HG03135 (cell line): ENCODE measurements around the gene FCMR.

ENCODE experiments used
- ATAC-seq: cut with Tn5 transposase; IDR thresholded peaks from one replicate; pipeline ENCODE4 v1.9.1; 2021; ENCODE audit warnings: mild to moderate bottlenecking, moderate library complexity; ENCODE audit not compliant: unreplicated experiment

Gene FCMR, protein sequence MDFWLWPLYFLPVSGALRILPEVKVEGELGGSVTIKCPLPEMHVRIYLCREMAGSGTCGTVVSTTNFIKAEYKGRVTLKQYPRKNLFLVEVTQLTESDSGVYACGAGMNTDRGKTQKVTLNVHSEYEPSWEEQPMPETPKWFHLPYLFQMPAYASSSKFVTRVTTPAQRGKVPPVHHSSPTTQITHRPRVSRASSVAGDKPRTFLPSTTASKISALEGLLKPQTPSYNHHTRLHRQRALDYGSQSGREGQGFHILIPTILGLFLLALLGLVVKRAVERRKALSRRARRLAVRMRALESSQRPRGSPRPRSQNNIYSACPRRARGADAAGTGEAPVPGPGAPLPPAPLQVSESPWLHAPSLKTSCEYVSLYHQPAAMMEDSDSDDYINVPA

DNA sequence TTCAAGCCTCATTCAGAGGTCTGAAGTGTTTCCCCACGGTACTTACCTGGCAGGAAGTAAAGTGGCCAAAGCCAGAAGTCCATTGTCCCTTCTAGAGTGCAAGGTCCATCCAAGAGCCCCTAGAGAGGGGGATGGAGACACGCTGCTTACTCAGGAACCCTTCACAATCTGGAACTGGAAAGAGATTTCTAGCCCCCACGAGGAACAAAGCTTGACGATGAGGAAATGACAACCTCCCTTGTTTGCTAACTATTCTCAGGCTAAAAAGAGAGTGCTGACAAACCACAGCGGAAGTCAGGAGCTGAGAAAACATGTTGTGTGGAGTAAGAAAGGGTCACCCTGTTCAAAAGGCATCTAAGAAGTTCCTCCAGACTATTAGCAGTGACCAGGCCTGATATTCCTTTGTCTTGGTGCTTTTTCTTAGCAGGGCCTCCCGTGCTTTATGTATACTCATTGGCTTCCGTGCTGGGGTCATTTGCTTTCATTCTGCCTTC, at the start of gene FCMR:
Gene FCMR, minus strand, starts transcription at position 170 of the 494 bp plus-strand sequence. Its CDS starts 87 bp downstream, at position 83.
- no peak for ATAC-seq

DNA sequence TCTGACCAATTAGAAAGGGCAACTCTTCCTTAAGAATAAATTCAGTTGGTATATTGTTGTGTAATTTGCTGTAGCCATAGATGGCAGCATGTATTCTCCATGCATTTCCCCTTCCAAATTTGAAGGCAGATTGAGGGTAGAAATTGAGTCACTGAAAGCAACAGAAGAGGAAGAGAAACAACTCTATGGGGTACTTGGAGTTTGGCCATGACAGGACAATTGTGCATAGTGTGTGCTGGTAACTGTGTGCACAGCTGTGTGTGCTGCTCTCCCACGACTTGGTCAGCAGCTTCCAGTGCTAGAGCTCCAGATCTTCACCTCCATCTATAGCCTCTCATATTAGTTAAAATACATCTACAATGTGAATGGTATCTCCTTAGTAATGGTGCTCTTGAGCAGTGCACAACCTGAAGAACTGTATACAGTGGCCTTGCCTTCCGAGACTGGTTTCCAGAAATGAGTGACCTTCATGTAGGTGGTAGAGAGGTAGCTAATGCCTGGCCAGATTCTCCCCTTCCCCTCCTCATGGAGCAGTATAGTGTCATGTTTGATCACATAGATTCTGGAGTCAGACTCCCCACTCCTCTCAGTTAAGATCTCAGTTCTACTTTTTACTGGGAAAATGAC, 49.4 kb upstream of the FCMR start:
- ATAC-seq = peak; percentile 51

DNA sequence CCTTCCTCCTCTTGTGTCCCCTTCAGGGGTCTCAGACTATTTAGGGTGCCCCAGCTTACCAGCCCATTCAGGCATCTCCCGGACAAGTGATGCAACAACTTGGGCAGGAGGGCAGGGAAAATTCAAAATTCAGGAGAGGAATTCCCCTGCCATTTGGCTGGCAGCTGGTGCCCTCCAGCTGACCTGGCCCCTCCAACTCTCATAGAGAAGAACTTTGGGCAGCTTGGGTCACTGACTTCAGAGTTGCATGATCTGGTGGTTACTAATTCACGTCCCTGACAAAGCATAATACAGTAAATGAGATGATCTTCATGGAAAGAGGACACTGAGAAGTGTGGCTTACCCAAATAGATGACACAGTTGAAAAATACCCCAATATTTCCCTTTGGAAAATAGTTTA, 48.7 kb upstream of the FCMR start, which contains the start of gene FCAMR:
Gene FCAMR, minus strand, starts transcription at position 15 of the 400 bp plus-strand sequence. CDS start 335 bp downstream, outside the sequence.
- no peak for ATAC-seq

DNA sequence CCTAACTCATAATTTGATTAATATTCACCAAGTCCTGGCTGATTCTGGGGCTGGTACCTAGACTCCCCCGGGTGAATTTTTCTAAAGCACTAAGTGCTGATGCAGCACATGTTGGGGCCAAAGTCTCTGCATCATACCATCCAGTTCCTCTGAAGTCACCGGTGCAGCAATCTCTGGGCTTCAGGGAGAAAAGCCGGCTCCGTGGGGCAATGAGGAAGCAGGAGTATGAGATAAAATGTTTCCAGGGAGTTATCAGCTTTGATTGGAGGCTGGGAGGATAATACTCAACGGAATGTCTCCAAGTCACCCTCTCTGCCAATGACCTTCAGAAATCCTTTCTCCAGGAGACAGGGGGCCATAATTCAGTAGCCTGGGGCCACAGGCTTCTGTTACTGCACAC, 47.3 kb upstream of the FCMR start:
- ATAC-seq = no peak

DNA sequence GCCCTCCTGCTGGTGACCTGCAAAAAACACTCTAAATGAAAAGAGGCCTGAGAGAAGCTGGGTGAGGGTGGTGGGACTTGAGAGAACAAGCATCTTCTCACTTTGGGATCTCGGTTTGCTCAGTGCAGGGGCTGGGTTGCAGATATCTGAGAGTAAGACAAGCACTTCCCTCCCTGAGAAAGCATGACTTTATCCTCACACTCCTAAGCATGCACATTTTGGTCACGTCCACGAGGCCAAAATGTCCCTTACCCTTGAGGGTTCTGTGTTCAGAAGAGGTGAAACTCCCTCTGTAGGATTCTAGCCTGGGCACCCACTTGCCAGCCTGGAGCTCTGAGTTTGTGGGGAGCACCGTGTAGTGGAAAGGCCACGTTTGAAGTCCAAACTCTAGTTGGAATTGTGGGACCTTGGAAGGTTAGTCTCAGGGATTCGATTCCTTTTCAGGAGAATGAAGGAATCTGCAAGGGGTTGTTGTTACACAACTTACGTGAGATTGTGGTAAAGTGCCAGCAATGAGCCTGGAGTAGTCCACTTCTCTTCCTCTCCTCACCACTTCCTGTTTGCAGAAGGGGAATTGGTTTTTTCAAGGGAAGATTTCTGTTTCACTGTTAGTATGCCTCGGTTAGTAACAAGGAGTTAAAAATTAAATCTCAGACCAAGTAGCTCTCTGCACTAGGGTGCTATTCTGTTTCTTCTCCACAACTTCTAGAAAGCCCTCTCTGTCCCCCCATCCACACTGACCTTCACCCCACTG, 45.5 kb upstream of the FCMR start:
- no peak for ATAC-seq

DNA sequence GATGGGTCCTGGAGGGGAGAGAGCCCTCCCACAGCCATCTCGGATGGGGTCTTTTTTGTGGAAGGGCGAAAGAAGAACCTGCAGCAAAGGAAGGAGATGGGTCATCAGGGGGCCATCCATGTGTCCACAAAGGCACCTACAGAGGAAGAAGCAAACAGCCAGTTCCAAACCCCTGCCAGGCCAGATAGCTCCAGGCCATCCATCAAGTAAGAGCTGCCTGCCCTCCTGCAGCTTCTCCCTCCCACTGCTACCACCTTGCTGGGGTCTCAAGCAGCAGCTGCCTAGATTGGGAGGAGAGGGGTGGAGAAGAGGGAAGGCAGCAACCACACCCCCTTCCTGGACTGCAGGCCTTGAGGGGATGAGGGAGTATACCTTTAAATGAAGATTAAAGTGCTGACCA, 44.0 kb upstream of the FCMR start:
- no peak for ATAC-seq

DNA sequence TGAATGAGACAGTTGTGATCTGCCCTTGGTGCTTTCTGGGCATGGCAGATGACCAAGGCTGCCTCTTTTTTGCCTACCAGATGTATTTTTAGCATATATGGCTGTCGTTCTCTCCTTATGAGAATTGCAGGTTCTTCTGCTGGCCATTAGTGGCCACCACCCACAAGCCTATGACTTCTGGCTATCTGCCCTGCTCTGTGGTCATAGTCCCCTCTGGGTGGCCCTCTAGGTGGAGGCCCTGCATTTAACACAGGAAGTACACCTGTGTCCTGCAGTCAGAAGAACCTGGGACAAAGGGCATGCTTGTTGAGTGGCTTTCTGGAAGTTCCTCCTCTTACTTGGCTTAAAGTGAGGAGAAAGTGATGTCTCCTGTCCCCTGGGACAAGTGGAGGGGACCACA, 42.0 kb upstream of the FCMR start:
- no peak for ATAC-seq

DNA sequence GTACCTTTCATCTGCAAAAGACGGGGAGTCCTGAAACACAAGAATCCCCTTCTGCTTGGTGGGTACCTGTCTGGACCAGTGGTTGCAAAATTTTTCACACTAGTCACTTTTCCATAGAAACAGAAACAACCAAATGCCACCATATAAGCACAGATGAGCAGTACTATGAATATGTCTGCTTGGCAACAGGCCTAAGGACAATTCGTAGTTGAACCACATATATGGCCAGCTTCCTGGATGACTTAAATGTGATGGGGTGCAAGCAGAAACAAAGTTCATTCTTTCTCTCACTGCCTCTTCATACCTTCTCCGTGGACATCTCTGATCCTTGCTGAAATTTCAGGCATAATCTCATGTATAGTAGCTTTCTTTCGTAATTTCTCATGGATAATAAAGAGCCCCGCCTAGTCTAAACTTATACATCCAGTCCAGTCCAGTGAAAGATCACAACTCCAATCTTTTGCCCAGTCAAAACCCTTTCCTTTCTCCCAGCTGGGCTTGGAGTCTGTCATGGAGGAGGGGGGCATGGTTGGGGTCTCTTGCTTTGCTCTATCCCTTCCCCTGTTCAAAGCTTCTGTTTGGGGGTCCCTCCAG, 41.5 kb upstream of the FCMR start:
- ATAC-seq = no peak

DNA sequence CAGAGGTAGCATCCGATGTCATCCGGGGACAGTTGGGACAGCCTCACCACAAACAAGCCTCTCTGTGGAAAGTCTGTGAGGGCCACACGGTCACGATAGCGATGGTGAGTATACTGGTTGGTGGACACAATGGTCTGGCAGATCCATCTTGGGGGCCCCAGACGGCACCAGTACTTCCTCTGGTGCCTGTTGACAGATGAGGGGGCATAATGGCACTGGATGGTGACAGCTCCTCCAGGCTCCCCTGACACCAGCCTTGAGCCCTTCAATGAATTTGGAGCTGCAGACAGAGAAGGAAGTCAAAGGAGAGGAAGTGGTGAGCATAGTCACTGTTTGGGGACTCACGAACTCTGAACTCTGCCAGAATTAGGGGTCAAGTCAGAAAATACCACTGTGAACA, 40.5 kb upstream of the FCMR start:
- ATAC-seq = no peak

DNA sequence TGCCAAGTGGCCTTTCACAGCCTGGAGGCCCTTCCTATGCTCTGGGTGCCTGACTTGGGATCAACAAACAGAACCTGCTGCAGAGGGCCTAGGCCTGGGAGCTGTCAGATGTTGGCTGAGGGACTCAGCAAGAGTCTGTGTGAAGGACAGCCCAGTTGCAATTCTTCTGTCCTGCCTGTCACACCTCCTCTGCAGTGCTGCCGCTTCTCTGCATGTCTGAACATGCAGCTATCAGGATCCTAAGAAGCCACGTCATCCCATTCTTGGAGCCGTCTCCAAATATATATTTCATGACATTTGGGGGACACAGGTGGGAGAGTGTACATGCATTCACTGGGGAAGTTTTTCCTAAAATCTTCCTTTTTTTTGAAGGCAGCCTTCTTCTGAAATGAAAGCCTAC, 39.9 kb upstream of the FCMR start:
- no peak for ATAC-seq

DNA sequence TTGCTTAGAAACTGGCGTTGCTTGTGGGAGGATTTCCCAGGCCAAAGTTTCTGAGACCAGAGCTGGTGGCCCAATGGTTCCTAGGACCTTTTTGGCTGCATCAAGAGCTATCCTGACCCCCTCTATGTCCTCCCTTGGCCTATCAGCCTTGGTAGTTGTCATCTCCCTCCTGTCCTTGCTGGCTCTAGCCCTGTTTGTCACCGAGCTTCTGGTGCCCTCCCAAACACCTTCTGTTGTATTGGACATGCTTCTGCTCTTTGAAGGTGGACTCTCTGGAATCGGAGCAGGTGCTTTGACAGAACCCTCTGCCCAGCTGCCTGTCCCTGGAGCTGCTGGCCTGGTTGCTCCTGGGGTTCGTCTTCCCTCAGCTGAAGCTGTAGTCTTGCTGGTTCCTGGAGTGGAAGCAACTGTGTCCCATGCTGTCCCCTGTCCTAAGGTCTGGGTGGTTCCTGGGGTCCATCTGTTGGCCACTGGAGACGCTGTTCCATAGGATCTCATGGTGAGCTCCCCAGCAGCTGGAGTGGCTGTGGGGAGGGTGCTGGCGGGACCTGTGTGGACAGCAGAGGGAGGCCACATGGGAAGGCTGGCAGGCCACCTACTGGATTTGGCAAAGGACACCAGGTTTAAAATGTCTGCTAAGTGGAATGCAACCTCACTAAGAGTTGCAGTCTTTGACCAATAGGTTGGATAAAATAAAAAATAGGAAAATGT, 39.1 kb upstream of the FCMR start:
- ATAC-seq = no peak

DNA sequence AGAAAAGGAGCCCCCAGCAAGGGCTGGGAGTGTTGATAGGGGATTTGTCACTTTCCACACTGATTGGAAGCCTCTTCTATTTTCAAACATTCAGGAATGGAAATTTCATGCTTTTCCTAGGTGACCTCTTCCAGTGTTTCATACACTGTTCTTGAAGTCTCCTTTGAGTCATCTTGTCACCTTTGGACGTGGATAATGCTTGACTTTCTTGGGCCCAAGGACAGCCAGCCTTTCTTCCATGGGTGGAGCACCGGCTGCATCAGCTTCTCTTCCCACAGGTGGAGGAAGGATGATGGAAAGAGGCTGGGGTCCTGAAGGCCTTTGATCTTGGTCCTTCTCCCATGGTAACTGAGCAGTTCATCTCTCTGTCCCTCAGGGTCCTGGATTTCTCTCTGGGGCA, 36.4 kb upstream of the FCMR start:
- ATAC-seq = no peak

DNA sequence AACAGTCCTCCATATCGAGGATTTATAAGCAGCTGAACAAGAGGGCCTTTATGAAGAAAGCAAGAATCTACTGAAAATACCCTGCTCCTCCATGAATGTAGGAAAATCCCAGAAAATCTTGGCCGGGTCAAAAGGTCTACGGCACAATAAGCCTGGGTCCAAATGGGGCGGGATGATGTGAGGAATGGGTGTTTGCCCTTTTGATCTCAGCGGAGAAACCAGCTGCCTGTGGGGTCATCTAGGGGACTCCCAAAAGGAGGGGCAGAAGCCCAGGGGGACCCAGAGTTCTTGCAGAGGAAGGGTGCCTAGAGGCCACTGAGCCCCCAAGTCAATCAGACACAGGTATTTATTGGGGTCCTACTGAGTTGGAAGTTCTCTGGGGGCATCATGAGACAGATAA, 35.9 kb upstream of the FCMR start:
- no peak for ATAC-seq

DNA sequence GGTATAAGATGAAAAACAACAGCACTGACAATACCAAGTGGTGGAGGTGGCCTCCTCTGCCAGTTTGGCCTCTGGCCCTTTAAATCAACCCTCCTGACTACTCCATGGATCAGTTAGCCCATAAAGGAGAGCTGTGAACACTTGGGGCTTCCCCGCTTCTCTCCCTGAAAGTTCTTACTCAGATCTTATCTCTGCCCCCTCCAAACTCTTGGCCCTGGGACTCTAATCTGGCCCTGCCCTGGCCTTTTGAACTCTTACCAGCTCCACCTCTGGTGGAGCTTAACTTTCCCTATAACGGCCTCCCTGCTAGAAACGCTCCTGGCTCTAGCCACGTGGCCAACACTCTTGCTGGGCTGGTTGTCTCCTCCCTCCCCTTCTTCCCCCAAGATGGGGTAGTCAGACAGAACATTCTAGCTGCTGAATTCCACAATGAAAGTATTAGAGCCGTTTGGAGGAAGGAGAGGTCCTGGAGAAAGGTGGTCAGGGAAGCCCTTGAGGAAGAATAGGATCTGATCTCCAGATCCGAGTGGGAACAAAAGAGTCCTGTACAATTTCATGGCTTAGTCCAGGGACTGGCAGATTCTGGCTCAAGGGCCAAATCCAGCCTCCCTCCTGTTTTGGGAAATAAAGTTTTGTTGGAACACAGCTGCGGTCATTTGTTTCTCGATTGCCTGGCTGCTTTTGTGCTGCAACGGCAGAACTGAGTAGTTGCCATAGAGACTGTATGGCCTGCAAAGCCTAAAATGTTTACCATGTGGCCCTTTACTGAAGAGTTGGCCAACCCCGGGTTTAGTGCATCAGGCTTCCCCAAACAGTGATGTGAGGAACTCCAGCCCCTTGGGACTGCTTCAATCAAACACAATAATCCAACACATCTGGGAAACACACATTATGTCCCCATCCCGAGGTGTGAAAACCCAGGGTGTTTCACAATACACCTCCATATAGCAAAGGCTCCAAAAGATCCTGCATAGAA, 34.0 kb upstream of the FCMR start:
- ATAC-seq = no peak

DNA sequence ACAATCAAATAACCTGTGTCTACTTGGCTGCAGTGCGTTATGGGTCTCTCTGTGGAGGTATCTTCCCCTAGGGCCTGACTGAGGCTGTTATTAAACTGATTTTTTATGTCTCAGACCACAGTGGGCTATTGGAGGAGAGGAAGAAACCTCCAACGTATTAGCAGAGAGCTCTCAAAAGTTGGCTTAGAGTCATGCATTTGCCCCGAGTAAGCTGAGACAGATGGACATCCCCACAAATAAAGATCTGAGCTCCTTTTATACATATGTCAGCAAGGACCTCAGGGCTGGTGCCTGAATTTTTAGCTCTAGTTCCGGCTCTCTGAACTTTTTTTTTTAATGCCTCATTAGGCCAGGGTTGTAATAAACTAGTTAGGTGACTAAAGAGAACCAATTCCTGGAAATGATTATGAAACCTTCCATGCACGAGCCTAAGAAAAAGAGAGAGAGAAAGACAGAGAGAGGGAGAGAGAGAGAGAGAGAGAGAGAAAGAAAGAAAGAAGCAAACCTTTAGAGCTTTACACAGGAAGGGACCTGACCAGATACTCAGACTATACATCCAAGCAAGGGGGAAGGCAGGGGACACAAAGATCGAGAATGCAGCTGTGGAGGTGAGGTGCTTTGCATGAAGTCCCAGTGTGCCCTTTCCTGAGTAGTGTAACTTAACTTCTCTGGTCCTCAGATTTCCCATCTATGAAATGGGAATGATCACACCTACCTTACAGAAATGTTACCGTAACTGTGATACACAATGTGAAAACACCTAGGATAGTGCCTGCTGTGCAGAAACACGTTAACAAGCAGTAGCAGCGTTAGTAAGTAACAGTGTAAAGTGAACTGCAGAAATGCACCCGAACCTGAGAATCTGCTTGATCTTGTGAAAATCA, 33.0 kb upstream of the FCMR start:
- no peak for ATAC-seq

DNA sequence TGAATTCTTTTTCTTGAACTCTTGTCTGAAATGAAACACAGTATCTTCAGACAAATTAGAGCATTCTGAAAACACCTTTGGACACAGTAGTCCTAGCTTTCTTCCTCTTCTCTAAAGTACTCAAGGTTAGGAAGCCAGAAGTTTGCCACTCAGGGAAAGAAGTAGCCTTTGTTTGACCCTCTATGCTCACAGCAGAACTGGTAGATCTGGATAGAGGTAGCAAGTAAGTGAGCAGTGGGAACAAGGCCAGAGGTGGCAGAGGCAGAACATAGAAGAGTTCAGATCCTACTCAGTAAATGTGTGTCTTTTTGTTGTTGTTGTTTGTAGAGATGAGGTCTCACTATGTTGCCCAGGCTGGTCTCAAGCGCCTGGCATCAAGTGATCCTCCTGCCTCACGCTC, 31.9 kb upstream of the FCMR start:
- ATAC-seq = no peak

DNA sequence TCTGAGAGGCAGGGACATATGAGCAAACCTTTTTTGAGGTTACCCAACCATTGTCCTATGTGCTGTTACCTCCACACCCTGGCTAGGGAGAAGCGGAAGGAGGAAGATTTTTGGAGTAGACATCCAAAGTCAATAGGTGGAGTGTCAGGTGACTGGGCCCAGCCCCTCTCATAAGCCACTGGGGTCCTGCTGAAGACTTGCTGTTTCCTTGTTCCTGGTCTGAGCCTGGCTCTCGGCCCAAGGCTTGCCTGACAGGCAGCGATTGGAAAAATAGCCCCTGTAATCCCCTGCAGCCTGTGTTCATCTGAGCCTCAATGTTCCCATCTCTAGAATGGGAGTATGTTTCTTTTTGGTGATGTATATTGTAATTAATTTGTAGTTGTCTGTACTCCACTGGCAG, 31.4 kb upstream of the FCMR start:
- no peak for ATAC-seq

DNA sequence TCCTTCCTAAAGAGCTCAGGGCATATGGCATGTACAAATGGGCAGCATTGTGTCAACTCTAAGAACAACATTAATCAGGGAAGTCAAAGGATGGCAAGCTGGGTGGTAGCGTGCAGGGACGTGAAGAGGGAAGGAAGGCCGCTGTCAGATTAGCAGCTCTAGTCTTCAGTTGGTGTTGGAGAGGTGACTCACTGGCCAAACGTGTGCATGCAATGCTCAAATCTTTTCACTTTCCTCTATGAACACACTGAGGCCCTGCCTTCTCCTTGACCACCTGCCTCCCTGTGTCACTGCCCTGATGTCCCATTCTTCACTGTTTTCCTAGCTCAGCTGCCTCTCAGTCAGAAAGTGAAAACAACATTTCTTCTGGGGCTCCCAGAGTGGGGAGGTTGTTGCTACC, 30.4 kb upstream of the FCMR start:
- no peak for ATAC-seq
